HG03196 (cell line): ENCODE results near the gene FNDC8.
"Not testable (repeated sequence)": the region's sequence is repeated elsewhere in the genome, so short reads cannot be mapped to it uniquely, and the experiment has no call there.

Source experiments
- ATAC-seq: cut with Tn5 transposase; IDR thresholded peaks from one replicate; pipeline ENCODE4 v1.9.1; 2021; ENCODE audit not compliant: unreplicated experiment

The FNDC8 gene

GRCh38 chr17:35121315-35121714 lies at the start of gene FNDC8:
FNDC8 (plus strand) TSS chr17:35121615; CDS start chr17:35121694, 79 bp downstream.
- no peak for ATAC-seq

DNA sequence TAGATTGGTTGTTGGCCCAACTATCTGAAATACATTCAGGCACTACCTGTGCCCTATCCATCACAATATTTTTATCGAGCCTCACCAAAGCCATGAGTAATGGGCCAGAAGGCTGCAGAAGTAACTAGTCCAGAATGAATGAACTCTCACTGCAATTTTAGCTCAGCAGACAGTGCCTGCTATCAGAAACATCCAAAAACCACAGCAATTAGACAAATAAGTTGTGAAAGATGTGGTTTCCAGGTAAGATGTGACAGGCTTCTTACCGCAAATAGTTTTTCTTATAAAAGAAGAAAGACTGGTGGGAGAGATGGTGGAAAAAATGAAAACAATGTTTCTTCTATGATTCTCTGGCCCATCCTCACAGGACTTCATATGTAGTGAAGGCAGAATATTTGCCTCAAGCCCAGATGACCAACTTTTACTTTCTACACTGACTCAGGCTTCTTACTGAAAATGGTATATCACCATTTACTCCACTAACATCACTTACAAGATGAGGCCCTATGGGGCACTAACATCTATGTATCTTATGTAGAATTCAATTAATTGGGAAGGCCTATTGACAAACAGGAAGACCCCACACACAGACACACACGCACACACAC lies 48.1 kb upstream of the FNDC8 start:
- no peak for ATAC-seq

- no peak for ATAC-seq
These were observed 47.3 kb upstream of the FNDC8 start for GRCh38 chr17:35073991-35074627.

DNA sequence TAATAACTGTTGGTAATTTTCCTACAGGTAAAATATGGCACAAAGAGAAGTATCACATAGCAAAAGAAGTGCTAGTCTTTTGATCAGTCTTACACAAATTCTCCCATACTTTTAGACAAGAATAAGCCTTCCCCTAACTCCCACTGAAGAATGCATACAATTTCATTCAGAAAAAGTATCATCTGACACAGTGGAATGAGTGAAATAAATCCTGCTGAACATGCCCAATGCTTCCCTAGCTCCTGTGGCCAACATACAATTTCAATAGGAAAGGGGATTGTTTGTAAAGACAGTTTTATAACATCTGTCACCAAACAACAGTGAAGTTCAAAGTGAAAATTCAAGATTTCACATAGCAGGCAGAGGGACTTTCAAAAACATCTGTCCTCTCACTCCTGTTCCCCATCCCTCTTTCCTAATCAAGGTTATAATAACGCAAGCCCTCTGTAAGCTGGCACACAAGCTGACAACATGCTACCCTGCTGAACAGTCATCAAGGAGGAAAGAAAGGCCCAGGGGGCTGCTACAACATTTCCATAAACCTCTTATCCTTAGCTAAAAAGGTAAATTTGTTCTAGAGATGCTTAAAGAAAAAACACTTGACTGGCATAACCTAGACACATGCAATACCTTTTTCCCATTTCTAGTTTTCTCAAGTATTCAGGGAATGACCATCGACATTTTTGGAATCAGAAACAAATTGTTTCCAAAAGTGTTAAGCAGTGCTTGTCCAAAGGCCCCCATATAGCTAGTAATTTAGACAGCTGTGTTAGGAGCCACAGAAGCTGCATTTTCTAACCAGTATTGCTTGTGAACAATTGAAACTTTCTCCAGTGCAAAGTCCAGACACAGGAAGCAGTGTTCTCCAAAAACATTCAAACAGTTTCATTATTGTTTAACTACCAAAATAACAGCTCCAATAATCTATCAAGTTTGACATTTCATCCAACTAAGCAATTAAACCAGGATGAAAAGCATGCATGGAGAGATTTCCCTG lies 46.4 kb upstream of the FNDC8 start:
- no peak for ATAC-seq

- ATAC-seq, result no peak
These were observed 44.5 kb upstream of the FNDC8 start for GRCh38 chr17:35076874-35077273.

DNA sequence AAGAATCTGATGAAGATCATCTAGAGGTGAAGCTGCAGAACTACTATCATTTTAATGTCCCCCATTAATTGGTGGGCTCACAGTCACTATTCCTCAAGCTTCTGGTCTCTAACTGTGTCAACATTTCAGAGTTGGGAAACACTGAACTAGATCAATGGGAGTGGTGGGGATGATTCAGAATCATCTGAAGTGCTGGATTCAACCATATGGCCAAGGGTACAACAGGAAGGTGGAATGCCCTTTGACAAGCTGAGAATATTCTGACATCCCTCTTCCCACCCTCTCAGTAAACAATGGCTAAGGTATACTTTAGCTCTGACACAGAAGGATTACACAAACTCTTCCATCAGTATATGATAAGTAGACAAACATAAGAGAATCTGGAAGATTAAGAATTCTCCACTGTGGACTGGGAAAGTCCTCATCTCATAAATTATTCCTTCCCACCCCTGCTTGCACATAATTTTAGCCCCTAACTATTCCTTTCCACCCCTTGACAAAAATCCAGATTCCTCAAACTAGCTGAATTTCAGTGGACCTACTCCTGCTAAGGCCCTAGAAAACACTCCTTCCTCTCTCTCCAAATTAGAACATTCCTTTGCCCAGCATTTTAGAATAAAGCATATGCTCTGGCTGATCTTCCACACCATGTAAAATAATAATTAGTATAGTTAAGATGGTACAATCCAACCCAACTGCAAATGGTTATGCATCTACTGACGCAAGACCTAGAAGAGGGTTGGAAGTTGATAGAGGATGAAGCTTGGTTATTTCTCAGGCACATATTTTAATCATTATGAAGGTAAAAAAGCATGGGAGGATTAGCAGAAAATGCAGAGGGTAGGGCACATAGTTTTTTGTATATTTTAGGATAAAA lies 41.6 kb upstream of the FNDC8 start:
- no peak for ATAC-seq

DNA sequence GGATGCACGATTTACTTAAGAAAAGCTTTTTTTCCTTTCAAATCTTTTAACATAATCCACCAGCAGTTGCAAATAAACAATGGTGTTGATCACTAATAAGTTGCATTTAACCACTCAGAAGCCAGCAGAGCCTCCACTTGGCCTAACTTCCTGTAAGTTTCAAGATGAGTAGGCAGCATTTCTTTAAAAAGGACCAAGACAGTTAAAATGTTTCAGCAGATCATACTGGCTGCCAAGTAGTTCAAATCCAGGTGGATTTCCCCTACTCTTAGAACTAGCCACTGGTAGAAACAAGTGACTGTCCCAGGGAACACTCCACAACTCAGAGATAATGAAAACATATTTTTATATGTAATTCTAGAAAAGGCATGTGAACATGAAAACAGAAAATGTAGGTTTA lies 40.9 kb upstream of the FNDC8 start:
- peak; percentile 61 for ATAC-seq

DNA sequence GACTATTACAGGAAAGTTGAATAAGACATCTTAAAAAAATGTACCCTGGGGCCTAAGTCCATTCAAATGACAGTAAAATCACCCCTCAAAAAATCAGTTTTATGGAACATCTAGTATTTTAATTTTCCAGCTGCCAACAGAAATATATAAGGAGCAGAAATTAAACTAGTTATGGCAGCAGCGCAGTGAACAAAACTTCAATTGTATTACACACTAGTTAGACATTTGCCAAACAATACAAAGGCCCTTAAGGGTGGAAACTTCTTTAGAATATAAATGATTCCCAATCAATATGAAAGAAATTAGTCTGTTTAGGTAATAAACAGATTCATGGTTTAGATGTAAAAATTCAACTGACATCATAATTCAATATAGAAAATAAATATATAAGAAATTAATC lies 39.8 kb upstream of the FNDC8 start:
- ATAC-seq, result no peak

GRCh38 chr17:35082073-35082657 lies 39.2 kb upstream of the FNDC8 start:
- no peak for ATAC-seq

- no peak for ATAC-seq
These were observed 38.3 kb upstream of the FNDC8 start for GRCh38 chr17:35083071-35083470.

- ATAC-seq, result no peak
These were observed 36.4 kb upstream of the FNDC8 start for GRCh38 chr17:35084987-35085386.

DNA sequence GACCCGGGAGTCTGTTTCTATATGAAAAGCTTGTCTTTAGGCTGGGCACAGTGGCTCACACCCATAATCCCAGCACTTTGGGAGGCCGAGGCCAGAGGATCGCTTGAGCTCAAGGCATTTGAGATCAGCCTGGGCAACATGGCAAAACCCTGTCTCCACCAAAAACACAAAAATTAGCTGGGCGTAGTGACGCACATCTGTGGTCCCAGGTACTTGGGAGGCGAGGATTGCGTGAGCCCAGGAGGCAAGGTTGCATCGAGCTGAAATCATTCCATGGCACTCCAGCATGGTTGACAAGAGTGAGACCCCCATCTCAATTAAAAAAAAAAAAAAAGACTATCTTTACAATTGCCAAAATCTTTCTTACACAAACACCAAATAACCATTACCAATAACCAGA lies 35.3 kb upstream of the FNDC8 start:
- ATAC-seq, result no peak

DNA sequence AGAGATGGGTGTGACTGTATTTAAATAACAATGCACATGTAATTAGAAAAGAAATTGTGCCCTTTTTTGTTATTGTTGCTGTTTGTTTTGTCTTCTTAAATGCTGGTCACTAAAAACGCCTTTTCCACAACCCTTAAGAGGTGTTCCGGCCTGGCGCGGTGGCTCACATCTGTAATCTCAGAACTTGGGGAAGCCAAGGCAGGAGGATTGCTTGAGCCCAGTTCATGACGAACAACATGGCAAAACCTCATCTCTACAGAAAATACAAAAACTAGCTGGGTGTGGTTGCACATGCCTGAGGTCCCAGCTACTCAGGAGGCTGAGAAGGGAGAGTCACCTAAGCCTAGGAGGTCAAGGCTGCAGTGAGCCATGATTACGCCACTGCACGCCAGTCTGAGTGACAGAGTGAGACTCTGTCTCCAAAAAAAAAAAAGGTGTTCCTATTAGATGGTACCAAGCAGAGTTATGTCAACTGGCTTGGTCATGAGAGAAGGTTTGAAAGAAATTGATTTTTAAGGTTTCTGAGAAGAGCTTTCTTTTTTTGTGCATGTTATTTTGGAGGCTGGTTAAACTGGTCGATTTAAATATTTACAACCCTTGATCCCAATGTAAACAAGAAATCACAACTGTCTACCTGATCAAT lies 34.4 kb upstream of the FNDC8 start:
- ATAC-seq, result no peak

DNA sequence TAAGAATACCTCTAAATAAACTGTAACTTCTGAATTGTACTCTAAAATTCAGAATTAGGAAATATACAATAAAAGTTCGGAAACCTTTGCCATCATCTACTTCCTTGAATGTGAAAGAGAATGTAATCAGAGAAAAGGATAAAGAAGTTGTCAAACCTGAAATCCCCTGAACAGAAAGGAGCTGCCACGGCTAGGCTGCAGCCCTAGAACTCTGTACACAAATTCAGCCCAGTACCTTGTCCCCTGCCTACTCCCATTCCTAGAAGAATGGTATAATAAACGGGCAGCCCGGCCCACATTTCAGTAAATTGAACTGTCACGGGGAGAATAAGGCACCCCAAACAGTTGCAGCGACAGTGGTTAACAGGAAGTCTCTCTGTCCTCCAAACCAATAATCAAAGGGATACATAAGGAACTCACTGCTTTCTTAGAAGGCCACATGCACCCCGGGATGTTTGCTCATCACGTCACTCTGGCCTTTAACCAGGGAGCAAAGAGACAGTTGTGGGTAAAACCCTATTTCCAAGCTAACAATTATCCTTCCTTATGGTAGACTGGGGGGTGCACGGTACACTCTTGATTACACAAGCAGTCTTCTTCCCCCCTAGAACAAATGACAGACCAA lies 33.6 kb upstream of the FNDC8 start:
- no peak for ATAC-seq

DNA sequence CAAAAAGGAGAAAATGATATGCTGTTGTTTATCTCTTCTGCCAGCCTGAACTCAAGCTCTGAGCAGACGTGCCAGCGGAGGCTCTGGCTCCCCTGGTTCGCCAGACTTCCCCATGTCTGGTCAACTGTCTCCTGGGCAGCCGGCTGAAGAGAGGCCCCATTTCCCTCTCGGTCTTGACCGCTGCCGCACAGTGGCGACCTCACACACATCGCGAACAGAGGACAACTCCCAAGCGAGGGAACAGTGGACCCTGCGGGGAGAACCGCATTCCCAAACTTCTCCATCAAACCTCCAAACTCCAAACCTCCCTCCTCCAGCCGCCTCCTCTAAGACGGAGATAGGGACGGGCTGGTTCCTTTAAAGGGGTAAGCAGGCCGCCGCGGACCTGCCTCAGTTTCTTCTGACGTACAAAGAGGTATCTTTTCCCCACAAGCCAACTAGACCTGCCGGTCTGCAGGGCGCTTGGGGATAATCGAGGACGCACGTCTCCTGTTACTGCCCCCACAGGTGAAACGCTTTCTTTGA lies 33.0 kb upstream of the FNDC8 start:
- peak; percentile 18 for ATAC-seq

DNA sequence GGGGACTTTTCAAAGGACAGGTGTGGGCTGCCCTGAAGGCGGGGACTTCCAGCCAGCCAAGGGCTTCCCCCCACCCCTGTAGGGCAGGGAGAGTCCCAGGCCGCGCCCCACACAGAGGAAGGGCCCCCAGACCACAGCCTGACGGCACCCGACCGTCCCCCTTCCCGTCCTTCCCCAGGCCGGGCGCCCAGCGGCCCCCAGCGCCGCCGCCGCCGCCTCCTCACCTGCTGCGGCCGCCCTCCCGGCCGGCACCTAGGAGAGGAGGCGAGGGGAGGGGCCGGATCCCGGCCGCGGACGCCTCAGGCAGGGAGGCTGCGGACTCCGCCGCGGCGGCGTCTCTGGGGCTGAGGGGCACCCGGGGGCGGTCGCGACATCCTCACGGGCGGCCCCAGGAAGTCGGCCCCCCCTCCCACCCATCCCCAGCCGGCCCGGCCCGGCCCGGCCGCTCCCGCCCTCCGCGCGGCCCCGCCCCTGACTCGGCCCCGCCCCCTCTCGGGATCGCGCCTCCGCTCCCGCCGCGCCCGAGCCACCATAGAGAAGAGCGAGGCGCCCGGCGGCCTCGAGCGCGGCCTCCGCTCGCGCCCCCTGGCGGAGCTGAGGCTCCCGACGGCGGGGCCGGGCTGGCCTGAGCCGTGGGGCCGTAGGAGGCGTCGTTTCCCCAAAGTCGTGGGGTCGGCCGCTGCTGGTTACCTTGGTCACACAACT lies 32.4 kb upstream of the FNDC8 start:
- peak; percentile 76 for ATAC-seq

DNA sequence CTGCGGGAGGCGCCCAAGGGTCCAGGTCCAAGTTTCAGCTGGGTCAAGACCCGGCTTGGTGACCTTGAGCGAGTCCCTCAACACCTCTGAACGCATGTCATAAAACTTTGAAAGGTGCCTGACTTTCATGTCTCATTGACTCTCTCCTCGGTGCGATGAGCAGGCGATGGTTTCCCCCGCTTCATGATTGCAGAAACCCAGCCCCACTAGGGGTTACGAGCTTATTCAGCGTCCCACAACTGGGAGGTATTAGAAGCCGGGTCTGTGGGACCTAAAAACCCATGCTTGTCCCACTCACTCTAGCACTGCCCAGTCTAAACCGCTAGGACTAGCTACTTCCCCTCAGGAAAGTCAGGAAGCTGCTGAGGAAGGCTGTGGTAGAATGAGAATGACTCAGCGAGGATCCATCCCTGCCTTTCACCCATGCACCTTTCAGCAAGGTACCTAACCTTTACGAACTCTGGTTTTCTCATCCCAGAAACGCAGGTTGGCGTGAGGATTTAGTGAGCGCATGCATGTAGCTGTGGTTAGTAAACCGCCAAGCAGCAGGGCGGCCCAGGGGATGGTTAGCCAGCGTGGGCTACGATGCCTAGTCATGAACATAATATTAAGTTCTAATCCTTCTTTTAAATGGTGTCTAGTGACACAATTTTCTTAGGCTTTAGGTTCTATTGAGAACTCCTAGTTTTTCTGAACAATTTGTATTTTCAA lies 31.7 kb upstream of the FNDC8 start:
- ATAC-seq, result no peak

DNA sequence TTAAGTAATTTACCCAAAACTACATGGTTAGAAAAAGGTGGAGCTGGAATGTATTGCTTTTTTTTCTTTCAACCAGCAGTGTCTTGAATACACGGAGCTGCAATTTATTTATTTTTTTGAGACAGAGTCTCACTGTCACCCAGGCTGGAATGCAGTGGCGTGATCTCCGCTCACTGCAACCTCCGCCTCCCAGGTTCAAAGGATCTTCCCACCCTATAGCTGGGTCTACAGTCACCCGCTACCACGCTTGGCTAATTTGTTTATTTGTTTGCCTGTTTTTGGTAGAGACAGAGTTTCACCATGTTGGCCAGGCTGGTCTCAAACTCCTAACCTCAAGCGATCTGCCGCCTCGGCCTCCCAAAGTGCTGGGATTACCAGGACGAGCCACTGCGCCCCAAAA lies 30.7 kb upstream of the FNDC8 start:
- ATAC-seq, result not testable (repeated sequence)
